GM12872 (cell line): Measurements from ENCODE around the gene CALCOCO2.

Source experiments
- CTCF ChIP-seq: IDR thresholded peaks from 3 replicates; pipeline ENCODE4 v1.5.1; 2011; ENCODE audit warnings: low read depth, mild to moderate bottlenecking, low read length, moderate library complexity; ENCODE audit not compliant: insufficient read depth

Gene CALCOCO2, protein sequence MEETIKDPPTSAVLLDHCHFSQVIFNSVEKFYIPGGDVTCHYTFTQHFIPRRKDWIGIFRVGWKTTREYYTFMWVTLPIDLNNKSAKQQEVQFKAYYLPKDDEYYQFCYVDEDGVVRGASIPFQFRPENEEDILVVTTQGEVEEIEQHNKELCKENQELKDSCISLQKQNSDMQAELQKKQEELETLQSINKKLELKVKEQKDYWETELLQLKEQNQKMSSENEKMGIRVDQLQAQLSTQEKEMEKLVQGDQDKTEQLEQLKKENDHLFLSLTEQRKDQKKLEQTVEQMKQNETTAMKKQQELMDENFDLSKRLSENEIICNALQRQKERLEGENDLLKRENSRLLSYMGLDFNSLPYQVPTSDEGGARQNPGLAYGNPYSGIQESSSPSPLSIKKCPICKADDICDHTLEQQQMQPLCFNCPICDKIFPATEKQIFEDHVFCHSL

GRCh38 chr17:48830840-48831548, at the start of gene CALCOCO2:
Gene CALCOCO2, plus strand, starts transcription at chr17:48831035. Its CDS starts 10,673 bp downstream, at chr17:48841708.
- 0 out of 3 replicates have a peak, but pooled peaks have one; percentile 14 for TF ChIP-seq CTCF

DNA sequence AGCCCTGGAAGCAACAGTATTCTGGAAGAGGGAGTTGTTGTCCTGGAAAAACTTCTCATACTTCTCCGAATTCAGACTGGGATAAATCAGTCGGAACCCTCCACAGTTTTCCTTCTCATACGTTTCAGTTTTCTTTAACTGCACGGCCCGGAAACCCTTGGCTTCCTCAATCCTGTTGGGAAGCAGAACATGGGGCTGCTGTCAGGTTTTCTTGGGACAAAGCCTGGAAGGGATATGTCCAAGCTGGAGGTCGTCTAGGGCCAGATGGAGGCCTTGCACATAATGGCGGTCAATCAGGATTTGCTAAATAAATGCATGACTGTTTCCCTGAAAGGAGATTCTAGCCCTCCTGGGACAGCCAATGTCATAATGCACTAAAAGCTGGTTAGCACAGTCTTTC, 43.0 kb upstream of the CALCOCO2 start:
- TF ChIP-seq CTCF: no peak

GRCh38 chr17:48790607-48791127, 40.2 kb upstream of the CALCOCO2 start:
- no peak for TF ChIP-seq CTCF

GRCh38 chr17:48791128-48792032, 39.5 kb upstream of the CALCOCO2 start:
- TF ChIP-seq CTCF: peak; percentile 72

GRCh38 chr17:48792033-48792798, 38.6 kb upstream of the CALCOCO2 start:
- TF ChIP-seq CTCF: no peak

DNA sequence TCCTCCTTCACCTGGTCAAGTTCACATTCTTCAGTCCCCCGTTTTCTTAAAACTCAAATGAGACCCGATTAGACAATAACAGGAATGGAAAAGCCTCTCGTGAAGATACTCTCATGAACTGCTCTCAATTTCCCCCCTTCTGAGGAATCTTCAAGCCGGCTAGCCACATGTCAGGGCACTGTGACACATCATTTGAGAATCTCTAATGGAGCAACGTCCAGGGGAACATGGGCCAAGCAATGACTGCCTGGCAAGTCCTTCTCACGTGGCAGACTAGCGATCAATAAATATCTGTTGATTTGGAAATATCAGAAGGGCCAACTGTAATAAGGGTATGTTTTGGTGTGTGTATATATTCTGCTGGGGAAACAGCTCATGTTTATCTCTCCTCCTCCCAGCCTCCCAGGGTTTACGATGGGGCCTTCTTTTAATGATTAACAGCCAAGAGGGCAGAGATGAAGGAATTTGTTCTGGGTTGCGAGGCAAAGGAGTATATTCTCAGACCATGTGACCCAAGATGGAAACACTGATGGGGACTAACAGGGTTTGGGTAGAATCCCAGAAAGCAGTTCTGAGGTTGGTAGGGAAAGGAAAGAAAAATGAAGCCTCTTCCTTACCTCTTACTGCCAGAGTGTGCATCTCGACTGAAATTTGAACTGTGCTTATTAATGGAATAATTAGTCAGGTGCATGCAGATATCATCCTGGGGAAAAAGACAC, 35.2 kb upstream of the CALCOCO2 start:
- TF ChIP-seq CTCF: no peak
